Esophagus squamous epithelium (tissue), 4 donors: ENCODE results near the gene HOXA7.

Experiments
- POLR2A ChIP-seq, 4 donors: fragments of 450-650 bp; IDR thresholded peaks; one replicate each; pipeline ENCODE4 v1.6.1; 2017; ENCODE audit warnings: antibody characterized with exemption in 4 of 4, mild to moderate bottlenecking in 4 of 4, moderate library complexity in 3 of 4
- TF ChIP-seq, protein P1 (sequence below), 6 experiments: fragments of 450-650 bp in 4 of 6; fragments of 200-600 bp in 2 of 6; sonication (generic) in 2 of 6; IDR thresholded peaks; one replicate each; pipeline ENCODE4 v1.5.1; 2016 to 2019; ENCODE audit warnings: antibody characterized with exemption in 6 of 6, mild to moderate bottlenecking in 4 of 6, moderate library complexity in 4 of 6

DNA sequence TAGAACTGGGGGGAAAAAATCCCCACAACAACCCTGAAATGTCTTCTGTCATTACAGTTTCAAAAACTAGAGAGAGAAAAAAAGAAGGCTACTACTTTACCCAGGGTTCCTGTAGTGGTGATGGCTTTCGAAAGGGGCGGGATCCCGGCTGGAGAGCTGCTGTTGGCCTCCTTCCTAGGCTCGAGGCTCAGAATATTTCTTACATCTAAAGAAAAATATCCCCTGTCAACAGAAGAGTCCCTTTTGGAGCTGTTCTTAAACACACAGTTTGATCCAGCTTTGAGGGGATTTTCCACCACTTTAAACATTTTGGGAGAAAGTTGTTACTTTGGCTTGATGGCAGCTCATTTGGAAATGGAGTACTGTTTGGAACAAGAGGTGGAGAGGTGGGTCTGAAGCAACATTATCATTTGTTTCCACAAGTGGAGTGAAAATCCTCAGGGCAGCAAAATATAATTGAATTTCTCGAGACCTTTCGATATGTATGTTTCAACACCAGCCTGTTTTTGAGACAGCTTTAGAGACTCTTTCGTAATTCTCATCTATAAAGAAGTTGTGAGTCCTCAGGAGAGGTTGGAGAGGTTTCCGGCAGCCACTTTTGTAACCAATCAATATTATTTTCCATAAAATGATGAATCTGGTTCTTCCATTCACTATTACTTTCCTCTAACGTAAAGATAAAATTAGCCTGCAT, 38.4 kb upstream of the HOXA7 start:
- TF ChIP-seq, protein P1, sequence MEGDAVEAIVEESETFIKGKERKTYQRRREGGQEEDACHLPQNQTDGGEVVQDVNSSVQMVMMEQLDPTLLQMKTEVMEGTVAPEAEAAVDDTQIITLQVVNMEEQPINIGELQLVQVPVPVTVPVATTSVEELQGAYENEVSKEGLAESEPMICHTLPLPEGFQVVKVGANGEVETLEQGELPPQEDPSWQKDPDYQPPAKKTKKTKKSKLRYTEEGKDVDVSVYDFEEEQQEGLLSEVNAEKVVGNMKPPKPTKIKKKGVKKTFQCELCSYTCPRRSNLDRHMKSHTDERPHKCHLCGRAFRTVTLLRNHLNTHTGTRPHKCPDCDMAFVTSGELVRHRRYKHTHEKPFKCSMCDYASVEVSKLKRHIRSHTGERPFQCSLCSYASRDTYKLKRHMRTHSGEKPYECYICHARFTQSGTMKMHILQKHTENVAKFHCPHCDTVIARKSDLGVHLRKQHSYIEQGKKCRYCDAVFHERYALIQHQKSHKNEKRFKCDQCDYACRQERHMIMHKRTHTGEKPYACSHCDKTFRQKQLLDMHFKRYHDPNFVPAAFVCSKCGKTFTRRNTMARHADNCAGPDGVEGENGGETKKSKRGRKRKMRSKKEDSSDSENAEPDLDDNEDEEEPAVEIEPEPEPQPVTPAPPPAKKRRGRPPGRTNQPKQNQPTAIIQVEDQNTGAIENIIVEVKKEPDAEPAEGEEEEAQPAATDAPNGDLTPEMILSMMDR (IDR thresholded peaks at IDR 0.05), result no peak
- TF ChIP-seq POLR2A (IDR thresholded peaks at IDR 0.05), result no peak
